Measurements from ENCODE around the gene CD160.

DNA sequence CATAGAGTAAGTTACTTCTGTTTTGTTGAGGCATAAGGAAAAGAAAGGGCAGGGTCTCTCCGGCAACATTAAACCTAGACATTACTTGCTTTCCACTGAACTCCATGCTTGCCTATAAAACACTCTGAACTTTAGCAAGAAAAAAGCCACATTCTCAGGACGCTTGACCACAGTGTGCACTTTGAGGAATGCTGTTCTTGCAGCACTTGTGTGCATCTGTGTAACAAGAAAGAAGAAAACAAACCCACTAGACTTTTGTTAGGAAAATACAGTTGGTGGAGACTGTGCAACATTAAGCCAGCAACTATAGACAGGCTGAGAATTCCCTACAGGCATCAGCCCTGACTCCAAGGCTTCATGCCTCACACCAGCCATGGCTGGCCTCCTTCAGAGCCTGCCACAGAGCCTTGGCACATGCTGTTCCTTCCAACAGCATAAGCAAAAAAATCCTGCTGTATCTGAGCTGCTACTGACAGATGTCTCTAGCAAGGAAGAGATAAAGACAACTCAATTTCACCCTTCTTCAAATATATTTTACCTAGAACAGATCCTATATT is 17.9 kb upstream of the CD160 start:
- TF ChIP-seq EZH2 (optimal IDR thresholded peaks at IDR 0.05; ENCODE audit: low read depth, low read length) (no peak), EZH2phosphoT487 (IDR thresholded peaks at IDR 0.05; ENCODE audit: low read length) (no peak)
- TF ChIP-seq, protein P1, sequence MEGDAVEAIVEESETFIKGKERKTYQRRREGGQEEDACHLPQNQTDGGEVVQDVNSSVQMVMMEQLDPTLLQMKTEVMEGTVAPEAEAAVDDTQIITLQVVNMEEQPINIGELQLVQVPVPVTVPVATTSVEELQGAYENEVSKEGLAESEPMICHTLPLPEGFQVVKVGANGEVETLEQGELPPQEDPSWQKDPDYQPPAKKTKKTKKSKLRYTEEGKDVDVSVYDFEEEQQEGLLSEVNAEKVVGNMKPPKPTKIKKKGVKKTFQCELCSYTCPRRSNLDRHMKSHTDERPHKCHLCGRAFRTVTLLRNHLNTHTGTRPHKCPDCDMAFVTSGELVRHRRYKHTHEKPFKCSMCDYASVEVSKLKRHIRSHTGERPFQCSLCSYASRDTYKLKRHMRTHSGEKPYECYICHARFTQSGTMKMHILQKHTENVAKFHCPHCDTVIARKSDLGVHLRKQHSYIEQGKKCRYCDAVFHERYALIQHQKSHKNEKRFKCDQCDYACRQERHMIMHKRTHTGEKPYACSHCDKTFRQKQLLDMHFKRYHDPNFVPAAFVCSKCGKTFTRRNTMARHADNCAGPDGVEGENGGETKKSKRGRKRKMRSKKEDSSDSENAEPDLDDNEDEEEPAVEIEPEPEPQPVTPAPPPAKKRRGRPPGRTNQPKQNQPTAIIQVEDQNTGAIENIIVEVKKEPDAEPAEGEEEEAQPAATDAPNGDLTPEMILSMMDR (IDR thresholded peaks at IDR 0.05; ENCODE audit: low read length) = no peak

Data from MM.1S (cell line).